ENCODE results near the gene PANK2. TPM values are rescaled to one million over a fixed set of nuclear protein-coding genes. Genes with fewer than 3 reads are reported as not detected.
"Not testable (repeated sequence)": the region's sequence is repeated elsewhere in the genome, so short reads cannot be mapped to it uniquely, and the experiment has no call there.

The PANK2 gene
- 53.5 and 64.8 TPM in 2 replicates for total RNA-seq

- H3K4me3 ChIP-seq (ENCODE audit: low read depth, low read length): peak within 1 kb of the TSS; percentile 97
- TF ChIP-seq CTCF (IDR thresholded peaks at IDR 0.05; ENCODE audit: insufficient read depth, low read depth, low read length): peak; percentile 59
- DNase-seq (ENCODE audit: low read depth): peak; percentile 99
Measured at GRCh38 chr20:3888622-3889488, at the start of gene PANK2. TSS of gene PANK2 (plus strand) at chr20:3889387.

DNA sequence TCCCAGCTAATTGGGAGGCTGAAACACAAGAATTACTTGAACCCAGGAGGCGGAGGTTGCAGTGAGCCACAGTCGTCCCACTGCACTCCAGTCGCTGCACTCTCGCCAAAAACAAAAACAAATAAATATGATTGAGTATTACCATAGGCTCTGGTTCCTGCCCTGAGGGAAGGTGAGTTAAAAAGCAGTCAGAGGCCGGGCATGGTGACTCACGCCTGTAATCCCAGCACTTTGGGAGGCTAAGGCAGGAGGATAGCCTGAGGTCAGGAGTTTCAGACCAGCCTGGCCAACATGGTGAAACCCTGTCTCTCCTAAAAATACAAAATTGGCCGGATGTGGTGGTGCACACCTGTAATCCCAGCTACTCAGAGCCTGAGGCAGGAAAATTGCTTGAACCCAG lies 49.0 kb upstream of the PANK2 start:
- not testable (repeated sequence) for DNase-seq (ENCODE audit: low read depth)

GRCh38 chr20:3842348-3842930 lies 46.7 kb upstream of the PANK2 start:
- TF ChIP-seq CTCF (IDR thresholded peaks at IDR 0.05; ENCODE audit: insufficient read depth, low read depth, low read length): no peak
- DNase-seq (ENCODE audit: low read depth): no peak
- no peak overlapping the region for H3K4me3 ChIP-seq (ENCODE audit: low read depth, low read length)

More for the DNA sequence above, 49.0 kb upstream of the PANK2 start:
- H3K4me3 ChIP-seq (ENCODE audit: low read depth, low read length): not testable (repeated sequence)

DNA sequence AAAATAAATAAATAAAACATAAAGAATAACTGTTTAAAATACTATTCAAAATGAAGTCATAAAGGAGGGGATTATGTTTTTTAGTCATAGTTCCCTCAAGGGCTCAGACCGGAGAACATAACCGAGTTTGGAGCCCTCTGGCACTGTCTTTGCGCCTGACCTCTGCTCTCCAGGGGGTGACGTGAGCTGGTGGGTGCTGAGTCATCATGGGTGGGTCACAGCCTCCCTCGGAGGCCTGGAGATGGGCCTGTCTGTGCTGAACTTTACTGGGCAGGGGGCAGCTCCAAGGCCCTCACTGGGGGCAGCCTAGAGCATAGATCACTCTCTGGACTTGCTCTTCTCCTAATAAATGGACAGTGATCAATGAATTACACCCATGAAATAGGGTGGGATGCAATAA lies 45.7 kb upstream of the PANK2 start:
- H3K4me3 ChIP-seq (ENCODE audit: low read depth, low read length): no peak overlapping the region
- DNase-seq (ENCODE audit: low read depth): peak; percentile 83
- TF ChIP-seq CTCF (IDR thresholded peaks at IDR 0.05; ENCODE audit: insufficient read depth, low read depth, low read length): no peak

GRCh38 chr20:3843990-3844619 lies 45.1 kb upstream of the PANK2 start:
- not testable (repeated sequence) for H3K4me3 ChIP-seq (ENCODE audit: low read depth, low read length); DNase-seq (ENCODE audit: low read depth)

DNA sequence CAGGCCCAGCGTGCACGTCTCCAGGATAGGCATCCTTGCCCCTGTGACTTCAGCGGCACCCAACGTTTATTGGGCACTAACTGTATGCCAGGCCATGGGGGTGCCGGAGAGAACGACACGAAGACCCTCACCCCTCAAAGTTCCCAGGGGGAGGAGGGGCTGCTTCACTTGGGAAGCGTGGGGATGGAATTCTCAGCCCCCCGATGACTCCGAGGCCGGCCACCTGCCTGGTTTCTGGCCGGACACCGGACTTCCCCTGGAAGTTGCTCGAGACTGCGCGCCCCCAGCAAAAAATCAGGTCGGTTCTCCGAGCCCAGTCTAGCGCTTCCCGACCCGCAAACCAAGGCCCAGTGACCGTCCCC lies 42.8 kb upstream of the PANK2 start:
- DNase-seq (ENCODE audit: low read depth): no peak
- no peak for TF ChIP-seq CTCF (IDR thresholded peaks at IDR 0.05; ENCODE audit: insufficient read depth, low read depth, low read length)

DNA sequence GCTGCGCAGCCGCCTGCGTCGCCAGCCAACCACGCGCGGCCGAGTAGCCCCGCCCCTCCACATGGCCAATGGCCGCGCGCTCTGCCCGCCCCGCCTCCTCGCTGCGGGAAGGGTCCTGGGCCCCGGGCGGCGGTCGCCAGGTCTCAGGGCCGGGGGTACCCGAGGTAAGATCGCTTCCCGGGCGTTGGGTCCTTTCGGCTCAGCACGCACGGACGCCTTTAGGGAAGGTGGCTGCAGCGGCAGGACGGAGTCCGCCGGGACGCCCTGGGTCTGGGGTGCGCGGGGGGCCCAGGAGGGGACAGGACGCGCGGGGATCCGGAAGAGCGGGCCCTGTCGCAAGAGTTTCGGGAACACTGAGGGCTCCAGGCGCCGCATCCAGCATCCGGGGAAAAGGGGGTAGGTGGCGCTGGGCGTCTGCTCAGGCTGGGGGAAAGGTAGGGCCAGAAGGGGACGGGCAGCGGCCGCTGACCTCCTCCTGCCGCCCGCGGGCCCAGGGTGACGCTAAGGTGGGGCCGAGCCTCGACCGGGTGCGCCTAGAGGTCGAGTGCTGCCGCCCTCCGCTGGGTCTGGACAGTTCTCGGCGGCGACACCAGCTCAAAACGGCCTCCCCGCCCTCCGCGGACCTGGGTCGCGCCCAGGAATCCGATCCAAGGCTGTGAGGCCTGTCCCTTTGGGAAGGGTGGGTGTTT lies 42.3 kb upstream of the PANK2 start, which contains the start of gene MAVS:
TSS of gene MAVS (plus strand) at position 95 of the 689 bp plus-strand sequence. CDS start 7,791 bp downstream, outside the sequence.
- H3K4me3 ChIP-seq (ENCODE audit: low read depth, low read length): peak within 1 kb of the TSS; percentile 91
- TF ChIP-seq CTCF (IDR thresholded peaks at IDR 0.05; ENCODE audit: insufficient read depth, low read depth, low read length): no peak
- DNase-seq (ENCODE audit: low read depth): peak; percentile 83

More for the DNA sequence above, 42.8 kb upstream of the PANK2 start:
- peak overlapping the region; percentile 91 for H3K4me3 ChIP-seq (ENCODE audit: low read depth, low read length)
